ENCODE data around the gene ICAM3.

DNA sequence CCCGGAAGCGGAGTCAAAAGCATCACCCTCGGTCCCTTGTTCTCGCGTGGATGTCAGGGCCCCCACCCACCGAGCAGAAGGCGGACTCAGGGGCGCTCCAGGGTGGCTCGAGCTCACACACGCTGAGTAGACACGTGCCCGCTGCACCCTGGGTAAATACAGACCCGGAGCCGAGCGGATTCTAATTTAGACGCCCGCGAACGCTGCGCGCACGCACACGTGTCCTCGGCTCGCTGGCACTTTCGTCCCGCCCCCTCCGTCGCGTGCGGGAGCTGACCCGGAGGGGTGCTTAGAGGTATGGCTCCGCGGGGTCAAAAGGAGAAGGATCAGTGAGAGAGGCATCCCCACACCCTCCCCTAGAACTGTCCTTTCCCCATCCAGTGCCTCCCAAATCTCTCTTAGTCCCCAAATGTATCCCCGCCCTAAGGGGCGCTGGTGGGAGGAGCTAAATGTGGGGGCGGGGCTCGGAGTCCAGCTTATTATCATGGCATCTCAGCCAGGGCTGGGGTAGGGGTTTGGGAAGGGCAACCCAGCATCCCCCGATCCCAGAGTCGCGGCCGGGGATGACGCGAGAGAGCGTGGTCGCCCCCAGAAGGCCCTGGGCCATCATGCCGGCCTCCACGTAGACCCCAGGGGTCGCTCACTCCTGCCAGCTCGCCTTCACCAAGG, 50.1 kb downstream of the ICAM3 start:
- TF ChIP-seq, protein P1, sequence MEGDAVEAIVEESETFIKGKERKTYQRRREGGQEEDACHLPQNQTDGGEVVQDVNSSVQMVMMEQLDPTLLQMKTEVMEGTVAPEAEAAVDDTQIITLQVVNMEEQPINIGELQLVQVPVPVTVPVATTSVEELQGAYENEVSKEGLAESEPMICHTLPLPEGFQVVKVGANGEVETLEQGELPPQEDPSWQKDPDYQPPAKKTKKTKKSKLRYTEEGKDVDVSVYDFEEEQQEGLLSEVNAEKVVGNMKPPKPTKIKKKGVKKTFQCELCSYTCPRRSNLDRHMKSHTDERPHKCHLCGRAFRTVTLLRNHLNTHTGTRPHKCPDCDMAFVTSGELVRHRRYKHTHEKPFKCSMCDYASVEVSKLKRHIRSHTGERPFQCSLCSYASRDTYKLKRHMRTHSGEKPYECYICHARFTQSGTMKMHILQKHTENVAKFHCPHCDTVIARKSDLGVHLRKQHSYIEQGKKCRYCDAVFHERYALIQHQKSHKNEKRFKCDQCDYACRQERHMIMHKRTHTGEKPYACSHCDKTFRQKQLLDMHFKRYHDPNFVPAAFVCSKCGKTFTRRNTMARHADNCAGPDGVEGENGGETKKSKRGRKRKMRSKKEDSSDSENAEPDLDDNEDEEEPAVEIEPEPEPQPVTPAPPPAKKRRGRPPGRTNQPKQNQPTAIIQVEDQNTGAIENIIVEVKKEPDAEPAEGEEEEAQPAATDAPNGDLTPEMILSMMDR (conservative IDR thresholded peaks at IDR 0.05), result no peak
- TF ChIP-seq ZFX (IDR thresholded peaks at IDR 0.05), result no peak
